ENCODE data around the gene ANTXRL.
"Not testable (repeated sequence)": the region's sequence is repeated elsewhere in the genome, so short reads cannot be mapped to it uniquely, and the experiment has no call there.

The ANTXRL gene

DNA sequence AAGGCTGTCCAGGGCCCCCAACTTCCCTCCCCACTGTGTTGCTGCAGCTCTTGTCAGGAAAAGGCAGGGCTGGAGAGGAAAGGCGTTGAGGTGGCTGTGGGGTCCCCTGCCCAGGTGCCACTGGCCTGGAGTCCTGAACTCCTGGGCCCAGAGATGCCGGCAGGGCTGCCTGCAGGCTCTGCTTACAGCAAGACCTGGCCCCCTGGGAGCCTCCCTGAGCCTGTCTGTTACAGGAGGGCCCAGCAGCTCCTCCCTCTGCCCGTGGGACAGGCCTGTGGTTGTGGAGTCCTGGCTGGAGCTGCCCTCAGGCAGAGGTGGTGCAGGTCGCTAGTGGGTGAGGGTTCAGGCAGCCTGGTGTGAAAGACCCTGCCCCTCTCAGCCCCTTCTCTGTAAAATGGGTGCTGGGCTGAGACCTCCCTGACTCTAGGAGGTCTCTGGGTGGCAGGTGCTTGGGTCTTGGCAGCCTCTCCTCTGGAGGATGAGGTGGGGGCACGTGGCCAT is 9.9 kb downstream of the ANTXRL start:
- no peak for DNase-seq

DNA sequence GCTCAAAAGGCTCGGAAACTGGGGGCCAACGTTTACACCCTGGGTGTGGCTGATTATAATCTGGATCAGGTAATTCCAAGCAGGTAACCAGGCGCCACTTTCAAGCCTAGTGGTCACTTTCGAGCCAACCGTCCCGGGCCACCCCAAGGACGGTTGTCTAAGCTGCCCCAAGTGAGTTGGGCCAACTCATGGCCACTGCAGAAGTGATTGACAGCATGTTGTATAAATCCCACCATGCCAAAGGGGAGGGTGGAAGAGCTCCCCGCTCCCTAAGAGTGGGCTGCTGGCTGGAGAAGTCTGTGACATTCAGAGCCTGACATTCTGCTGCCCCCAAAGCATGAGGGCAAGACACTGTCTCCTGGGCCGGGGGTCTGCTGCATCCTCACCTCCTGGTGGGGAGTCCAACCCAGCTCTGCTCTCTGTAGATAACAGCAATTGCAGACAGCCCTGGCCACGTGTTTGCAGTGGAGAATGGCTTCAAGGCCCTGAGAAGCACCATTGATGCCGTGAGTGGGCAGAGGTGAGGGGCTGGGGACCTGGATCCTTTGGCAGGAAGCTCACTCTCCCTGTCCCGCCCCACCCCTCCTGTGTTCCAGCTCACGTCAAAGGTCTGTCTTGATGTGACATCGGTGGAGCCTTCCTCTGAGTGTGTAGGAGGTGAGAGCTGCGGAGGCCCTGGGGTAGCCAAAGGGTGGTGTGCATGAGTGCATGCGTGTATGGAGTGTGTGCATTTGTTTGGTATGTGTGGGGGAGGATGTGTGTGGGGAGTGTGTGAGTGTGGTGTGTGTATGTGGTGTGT is 10.8 kb downstream of the ANTXRL start:
- no peak for DNase-seq

DNA sequence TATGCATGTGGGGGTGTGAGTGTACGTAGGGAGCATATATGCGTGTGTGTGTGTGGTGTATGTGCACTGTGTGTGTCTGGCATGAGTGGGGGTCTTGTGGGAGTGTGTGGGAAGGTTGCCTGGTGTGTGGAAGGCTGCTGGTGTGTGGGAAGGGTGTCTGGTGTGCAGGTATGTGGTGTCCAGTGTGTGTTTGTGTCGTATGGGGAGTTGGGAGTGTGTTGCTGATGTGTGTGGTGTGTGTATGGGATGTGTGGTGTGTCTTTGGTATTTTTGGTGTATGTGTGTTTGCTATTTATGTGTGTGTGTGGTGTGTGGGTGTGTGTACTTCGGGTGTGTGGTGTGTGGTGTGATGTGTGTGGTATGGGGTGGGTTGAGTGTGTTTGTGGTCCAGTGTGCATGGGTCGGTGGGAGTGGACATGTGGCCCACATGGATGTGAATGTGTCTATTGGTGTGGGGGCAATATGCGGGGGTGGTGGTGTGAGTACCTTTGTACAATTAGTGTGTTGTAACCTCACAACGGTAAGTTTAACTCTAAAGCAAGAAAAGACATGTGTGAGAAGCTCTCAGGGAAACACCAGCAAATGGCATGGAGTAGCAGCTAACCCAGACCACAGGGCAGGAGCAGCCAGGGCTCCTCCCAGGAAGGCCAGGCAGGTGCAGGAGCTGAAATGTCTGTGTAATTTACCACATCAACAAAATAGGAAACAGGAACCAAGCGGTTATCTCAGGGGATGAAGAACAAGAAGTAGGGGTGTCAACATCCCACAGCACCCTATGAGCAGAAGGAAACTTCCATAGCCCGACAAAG is 11.9 kb downstream of the ANTXRL start:
- no peak for DNase-seq

DNA sequence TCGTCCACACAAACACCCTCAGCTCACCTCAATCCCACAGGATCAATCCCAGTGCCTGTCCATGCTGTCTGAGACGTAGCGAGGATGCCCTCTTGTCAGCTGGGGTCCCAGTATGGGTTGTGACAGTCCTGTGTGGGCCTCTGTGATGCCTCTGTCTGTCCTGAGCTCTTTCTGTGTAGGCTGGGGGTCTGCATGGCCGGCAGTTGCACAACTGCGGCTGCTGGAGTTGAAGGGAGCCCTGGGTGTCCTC is 12.4 kb downstream of the ANTXRL start:
- DNase-seq = no peak

DNA sequence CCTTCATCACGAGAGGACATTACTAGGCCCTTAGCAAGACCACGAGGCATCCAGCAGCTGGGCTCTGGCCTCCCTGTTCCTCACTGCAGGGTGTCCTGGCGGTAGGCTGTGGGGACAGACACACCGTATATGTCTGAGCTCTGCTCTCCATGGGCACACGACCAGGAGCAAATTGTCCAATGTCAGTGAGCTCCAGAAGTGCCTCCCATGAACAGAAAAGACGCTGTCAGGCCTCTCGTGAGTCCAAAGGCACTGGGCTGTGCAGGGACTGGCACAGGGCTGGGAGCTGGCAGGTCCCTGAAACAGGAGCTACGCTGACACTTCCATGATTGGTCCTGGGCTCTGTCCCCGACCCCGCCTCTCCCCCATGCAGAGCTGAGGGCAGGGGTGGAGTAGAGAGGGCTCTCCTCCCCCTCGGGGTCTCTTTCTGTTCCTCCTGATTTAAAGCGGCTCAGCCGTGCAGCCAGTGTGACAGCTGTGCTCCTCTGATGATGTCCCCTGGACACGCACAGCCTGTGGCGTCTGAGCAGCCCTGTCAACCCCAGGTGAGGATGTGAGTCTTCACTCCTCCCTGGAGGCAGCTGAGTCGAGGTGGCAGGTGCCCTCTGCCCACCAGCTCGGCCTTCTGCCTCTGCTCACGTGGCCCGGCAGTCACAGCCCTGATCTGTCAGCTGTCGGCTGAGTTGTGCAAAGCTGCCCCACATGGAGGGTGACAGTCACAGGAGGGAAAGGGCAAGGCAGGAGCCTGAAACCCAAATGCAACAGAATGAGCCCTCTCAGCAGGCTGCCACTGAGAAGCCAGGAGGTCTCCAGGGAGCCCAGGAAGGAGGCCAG is 13.0 kb downstream of the ANTXRL start:
- no peak for DNase-seq

DNA sequence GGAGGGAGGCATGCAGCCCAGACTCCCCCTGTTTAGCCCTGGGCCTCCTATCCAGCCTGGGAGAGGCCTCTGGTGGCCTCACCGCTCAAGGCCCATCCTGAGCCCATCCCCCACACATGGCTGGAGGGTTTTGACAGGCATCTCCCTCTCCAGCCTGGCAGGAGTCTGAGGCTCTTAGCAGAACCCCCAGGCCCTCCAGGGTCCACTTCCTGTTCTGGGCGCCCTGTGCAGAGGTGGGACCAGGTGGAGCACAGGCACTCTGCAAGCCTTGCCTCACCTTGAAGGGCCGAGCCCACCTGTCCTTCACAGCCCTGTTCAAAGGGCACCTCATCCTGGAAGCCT is 13.5 kb downstream of the ANTXRL start:
- DNase-seq = not testable (repeated sequence)

DNA sequence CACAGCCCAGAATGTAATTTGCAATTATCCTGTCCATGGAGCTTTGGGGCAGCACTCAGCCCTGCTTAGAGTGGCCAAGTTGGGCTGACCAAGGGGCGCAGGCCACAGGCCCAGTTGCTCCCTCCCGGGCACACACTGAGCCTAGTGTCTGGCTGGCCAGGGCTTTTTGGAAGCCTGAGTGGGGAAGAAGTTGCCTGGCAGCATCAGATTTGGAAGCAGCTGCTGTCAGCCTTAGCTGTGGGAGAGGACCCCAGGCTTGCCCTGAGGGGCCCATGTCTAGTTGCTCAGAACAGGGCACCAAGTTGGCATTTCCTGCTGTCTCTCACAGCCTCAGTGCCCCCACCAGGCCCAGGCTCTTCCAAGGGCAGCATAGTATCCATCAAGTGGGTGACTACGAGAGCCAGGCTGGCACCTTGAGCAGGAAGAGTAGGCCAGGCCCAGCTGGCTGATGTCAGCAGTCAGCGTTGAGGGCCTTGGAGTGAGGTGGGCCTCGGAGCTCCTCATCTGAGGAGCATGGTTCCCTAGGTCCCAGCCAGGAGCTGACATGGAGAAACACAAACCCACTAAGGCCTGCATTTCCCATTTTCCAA is 14.4 kb downstream of the ANTXRL start:
- DNase-seq = no peak

DNA sequence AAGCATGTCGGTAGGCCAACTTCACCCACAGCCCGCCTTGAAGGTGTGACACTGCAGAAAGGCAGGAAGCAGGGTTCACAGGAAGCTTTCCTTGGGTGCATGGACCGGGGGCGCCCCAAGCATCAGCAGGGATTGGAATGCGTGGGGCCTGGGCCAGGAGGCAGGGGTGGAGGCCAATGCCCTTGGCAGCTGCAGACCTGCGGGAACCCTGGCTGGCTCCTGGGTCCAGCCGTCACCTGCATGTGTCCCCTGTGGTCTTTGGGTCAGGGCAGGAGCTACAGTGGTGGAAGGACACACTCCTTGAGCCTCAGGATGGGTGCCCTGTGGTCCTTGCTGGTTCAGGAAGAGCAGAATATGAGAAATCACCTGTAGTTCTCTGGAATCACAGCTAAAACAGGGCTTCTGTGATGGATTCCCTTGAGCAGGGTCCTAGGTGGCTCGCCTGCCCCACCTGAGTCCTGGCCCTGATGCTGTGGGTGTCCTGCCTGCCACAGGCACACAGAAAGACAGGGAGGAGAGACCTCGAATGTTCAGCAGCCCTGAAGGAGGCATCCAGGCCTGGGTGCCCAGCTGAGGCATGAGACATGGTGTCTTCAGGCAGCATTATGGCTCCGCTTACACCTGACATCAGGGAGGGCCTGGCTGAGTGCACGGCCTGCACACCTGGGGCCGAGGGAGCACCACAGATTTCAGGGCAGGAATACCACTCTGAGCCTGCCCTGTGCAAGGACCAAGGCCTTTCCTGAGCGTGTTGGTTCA is 15.1 kb downstream of the ANTXRL start:
- no peak for DNase-seq

DNA sequence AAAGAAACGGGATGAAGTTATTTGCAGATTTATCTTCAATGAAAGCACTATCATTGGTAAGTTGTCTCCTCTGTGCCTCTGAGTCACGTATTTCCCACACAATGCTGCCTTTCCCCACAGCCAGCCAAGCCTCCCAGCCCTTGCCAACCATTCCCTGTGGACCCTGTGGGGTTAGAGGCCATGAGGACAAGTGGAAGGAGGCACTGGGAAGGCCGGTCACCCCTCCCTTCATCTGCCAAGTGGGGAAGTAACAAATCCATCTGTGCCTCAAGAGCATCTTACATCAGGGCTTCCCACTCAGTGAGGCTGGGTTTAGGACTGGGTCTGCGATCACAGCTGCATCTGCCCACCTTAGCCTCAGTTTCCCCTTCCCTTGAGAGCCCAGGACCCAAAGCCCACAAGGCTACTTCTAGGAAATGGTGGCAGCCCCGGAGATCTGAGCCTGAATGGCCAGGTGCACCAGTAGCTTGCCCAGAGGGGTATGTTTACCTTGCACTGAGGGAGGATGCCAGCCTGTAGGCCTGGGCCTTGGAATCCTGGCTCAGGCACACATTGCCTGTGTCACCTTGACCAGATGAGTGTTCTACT is 16.1 kb downstream of the ANTXRL start:
- not testable (repeated sequence) for DNase-seq

DNA sequence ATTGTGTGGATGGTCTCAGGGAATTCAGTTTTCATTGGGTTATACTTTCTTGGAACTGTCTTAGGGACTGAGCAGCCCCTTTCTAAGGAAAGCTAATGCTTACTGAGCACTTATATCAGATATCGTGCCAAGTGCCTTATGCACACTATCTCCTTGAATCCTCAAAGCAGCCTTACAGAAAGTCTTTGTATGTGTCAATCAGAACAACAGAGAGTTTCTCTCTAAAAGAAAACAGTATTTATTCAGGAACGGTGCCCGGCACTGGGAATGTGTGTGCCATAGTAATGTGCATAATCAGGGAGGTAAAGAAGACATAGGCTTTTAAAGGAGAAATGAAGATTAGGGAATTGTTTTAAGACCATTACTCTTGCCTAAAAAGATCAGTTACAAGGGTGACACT is 17.3 kb downstream of the ANTXRL start:
- no peak for DNase-seq

DNA sequence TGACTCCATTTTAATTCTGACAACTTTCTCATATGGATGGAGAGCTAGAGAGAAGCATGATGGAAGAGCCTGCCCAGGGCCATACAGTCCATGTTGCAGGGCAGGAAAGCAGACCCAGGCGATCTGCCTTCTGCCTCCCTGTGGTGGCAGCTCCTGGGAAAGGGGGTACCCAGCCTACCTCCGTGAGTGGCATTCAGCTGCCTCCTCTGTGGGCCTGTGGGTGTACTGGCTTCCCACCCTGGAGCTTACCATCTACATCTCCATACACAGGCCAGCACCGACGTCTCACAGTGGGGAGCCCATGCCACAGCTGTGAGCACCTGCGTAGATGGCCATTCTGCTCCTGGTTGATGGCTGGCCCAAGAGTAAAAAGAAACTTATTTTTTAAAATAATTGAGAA is 17.9 kb downstream of the ANTXRL start:
- DNase-seq = not testable (repeated sequence)

DNA sequence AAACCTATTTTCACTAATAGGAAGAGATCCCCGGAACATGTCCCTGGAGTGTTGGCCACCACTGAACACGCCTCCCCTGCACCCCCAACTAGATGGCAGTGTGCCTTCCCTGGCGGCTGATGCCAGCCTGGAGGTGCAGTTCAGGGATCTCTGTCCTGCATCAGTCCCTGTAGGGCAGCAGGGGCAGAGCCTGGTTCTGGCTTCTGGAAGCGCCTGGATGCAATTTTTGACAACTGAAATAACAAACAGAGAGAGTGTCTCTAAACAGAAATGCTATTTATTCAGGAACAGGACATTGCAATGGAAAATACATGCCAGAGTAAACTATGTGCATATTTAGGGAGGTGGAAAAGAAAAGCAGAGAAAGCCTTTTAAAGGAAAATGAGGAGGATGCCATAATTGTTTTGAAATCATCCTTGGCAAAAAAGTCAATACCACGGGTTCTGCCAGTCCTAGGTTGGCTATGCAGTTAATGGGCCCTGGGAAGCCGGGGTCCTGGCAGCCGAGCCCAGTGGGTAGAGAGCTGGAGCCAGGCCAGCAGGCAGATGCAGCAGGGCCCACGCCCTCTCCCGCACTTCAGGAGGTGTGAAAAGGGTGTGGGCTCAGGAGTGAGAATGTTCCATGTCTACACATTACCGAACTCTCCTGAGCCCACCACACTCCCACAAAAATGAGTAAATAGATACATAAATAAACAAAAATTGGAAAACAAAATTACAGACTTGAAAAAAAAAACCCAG is 18.5 kb downstream of the ANTXRL start:
- DNase-seq = no peak

DNA sequence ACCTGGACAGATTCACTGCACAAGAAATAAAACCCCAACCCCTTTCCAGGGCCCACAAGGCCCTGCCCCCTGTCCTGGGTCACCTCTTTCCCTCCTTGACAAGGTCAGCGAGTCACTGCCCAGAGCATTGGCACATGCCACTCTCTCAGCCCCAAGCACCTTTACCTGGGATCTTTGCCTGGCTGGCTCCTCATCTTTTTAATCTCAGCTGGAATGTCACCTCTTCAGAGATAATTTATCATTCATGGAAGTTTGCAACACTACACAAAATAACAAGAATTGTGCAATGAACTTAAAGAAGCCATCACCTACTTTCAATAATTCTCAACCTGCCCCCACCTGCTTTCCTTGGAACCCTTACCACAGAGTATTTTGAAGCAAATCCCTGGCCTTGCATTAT is 19.2 kb downstream of the ANTXRL start:
- DNase-seq = no peak

DNA sequence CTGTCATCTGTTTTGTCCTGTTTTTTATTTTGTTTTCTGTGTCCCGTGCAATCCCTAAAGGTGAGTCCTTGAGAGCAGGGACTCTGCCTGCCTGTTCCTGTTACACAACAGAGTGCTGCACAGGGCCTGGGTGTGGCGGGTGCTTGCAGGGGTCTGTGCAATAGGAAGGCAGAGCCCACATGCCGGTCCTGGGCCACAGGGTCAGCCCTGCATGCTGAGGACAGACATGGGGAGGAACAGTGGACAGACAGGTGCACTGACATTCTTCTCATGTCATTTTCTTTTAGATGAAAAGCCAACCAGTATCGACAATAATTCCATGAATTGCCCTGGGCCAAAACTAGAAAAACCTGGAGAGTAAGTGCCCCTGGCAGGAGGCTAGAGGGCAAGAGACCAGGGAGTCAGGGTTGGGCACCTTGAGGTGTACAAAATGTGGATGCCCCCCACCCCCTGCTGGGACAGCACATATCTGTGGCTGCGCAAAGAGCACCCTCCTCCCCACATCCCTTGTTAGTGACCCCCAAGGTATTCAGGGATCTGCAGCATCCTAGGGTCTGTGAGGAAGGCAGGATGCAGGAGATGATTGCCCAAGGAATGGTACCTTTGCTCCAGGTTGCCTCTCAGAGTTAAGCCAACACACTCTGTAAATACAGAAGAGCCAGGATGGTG is 19.9 kb downstream of the ANTXRL start:
- DNase-seq = no peak

DNA sequence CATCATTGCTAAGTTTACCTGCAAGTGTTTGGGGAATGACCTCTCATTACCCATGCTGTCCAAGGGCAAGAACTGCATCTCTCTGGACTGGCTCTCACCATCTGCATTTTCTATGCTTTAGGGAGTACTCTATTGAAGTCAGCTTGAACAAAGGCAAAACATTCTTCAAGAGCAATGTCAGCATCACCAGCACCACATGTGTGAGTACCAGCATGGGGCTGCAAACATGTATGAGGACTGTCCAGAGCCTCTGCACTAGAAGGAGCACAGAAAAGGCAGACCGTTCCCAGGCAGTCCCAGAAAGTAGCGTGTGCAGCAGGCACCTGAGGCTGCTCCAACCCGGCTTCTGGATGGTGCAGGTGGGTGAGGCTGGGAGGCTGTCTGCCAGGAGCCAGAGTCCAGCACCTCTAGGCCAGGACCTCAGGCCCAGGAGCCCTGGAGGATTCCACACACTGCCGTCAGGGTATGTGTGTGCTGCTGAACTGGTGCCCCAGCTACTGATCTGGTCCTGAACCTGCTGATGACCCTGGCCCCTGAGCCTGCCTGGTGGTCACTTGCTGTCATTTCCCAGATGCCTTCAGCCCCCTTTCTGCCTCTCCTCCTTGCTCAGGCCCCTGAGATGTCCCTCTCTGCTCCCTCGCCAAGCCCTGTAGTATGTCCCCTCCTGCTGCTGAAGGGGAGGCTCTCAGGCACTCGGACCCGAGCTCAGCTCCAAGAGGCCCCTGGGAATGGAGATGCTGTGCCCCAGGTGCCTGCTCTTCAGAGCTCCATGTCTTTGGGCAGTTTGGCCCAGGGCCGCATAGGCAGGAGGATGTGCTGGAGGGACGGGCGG is 20.7 kb downstream of the ANTXRL start:
- DNase-seq = no peak

DNA sequence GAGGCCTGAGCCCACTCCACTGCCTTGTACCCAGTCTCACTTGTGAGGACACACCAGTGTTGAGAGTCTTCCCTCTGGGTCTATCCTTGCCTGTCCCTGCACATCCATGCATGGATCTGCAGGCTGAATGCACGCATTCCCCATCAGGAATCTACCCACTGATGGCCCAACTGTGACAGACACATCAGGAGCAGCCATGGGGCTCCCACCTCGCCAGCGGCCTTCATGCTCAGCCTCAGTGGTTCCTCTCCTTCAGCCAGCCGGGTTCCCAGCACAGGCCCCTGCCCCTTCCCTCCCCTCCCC is 21.3 kb downstream of the ANTXRL start:
- no peak for DNase-seq

DNA sequence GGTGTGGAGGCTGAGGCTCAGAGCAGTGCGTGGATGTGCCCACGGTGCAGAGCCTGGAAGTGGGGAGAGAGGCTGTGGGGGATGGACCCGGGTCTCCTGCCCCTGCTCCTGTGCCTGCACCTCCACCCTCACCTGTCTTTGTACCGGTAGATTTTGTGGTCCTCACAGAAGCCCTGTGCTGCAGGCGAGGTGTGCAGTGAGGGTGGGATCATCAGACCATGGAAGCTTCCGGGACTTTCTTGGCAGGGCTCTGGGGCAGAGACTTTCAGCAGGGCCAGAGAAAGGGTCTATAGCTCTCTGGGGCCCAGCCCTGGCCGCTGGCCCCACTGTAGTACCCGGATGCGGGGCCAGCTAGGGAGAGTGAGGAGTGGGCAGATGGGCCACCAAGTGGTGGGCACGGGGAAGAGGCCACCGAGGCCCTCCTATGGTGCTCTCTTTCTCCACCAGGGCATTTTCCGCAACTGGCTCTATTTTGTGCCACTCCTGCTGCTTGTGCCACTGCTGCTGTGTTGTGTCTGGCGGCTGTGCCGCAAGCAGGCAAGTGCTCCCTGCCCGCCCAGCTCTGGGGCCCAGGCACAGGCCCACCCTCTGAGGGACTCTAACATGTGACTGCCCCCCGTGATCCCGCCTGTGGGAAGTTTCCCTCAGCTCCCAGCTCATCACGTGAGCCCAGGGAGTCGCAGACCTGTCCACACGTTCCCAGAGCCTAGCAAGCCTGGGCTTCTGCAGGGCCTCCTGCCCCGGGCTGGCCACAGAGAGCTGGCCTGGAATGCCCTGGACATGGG is 22.1 kb downstream of the ANTXRL start:
- DNase-seq = no peak

DNA sequence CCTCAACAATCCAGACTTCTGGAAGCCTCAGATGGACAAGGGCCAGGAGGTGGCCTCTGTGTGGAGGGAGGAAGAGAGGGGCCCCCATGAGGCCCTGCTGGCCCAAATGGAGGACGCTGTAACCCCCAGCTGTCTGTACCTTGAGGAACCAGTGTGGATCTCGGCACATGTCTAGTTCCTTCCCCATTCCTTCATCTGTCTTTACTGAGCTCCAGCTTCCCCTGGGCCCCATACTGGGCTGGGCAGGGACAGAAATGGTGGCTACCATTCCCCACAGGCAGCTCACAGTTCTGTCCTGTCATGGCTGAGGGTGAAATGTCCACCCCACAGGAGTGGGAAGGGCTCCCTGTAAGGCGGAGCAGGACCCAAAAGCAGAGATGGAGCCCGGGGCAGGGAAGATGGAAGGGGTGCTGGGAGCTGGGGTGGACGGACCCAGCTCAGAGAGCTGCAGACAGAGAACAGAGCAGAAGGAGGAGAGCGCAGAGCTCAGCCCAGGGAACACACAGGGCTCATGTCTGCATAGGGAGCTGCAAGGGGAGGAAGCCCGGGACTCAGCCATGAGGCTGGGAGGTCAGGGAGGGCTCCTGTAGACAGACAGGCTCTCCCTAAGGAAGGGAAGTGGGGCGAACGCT is 22.8 kb downstream of the ANTXRL start:
- DNase-seq = no peak

DNA sequence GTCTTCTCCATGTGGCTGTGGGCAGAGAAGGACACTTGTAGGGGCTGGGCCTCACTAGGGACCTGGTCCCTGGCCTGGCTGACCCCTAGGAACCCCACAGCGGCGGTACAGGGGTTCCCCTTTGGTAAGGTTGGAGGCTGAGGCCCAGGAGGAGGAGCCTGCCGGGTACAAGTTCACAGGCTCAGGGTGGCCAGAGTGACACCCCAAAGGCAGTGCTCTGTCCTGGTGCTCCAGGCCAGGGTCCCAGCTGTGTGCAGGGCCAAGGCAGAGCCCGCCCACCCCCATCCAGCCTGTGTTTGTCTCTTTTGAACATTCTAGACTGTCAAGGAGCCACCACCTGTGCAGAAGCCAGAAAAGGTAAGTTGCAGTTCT is 23.3 kb downstream of the ANTXRL start:
- DNase-seq = no peak
